Smooth muscle cell (in vitro differentiated cells): Measurements from ENCODE around the gene ABCC11. TPM values are rescaled to one million over a fixed set of nuclear protein-coding genes. Genes with fewer than 3 reads are reported as not detected.

Experiments
- DNase-seq: peaks from one replicate; lab custom pipeline; 2025; ENCODE audit not compliant: unreplicated experiment; lab: John Stamatoyannopoulos, UW
- H2AFZ ChIP-seq: fragments of 200-600 bp; sonication (generic); 2 replicates; pipeline ENCODE4 v1.6.0; 2016; ENCODE audit warnings: antibody characterized with exemption, low read depth, mild to moderate bottlenecking
- H3F3A ChIP-seq: fragments of 200-600 bp; sonication (generic); 2 replicates; pipeline ENCODE4 v1.6.0; 2017; ENCODE audit warnings: antibody characterized with exemption, low read depth
- H3K27ac ChIP-seq: fragments of 200-600 bp; sonication (generic); 2 replicates; pipeline ENCODE4 v1.5.1; 2016; ENCODE audit warnings: low read depth, mild to moderate bottlenecking
- H3K27me3 ChIP-seq: fragments of 200-600 bp; sonication (generic); 2 replicates; pipeline ENCODE4 v1.6.1; 2016; ENCODE audit warnings: low read depth, mild to moderate bottlenecking
- H3K36me3 ChIP-seq: fragments of 200-600 bp; sonication (generic); 2 replicates; pipeline ENCODE4 v1.5.1; 2016; ENCODE audit warnings: low read depth
- H3K4me1 ChIP-seq: fragments of 200-600 bp; sonication (generic); 2 replicates; pipeline ENCODE4 v1.5.1; 2016; ENCODE audit warnings: low read depth
- H3K4me2 ChIP-seq: fragments of 200-600 bp; sonication (generic); 2 replicates; pipeline ENCODE4 v1.6.0; 2016; ENCODE audit warnings: mild to moderate bottlenecking
- H3K4me3 ChIP-seq: fragments of 200-600 bp; sonication (generic); 2 replicates; pipeline ENCODE4 v1.5.1; 2016; ENCODE audit warnings: mild to moderate bottlenecking
- H3K79me2 ChIP-seq: fragments of 200-600 bp; sonication (generic); 2 replicates; pipeline ENCODE4 v1.6.0; 2016; ENCODE audit warnings: low read depth, mild to moderate bottlenecking
- H3K9ac ChIP-seq: fragments of 200-600 bp; sonication (generic); 2 replicates; pipeline ENCODE4 v1.6.0; 2016; ENCODE audit warnings: low read depth
- H3K9me3 ChIP-seq: fragments of 200-600 bp; sonication (generic); replicated peaks from 2 replicates; pipeline ENCODE4 v1.5.1; 2016; ENCODE audit warnings: low read depth
- H4K20me1 ChIP-seq: fragments of 200-600 bp; sonication (generic); 2 replicates; pipeline ENCODE4 v1.6.0; 2016; ENCODE audit warnings: low read depth
- WGBS: methylation state at CpG from one replicate; pipeline ENCODE4 v1.1.7; 2016; ENCODE audit warnings: low lambda C conversion rate; 5-methylcytosine and 5-hydroxymethylcytosine counted together
- polyA plus RNA-seq: library from polyadenylated mRNA; unstranded; fragments of >200 nt; fragmentation: Nextera tagmentation; extraction: Ambion mirVana; gene quantifications from 2 replicates; pipeline ENCODE4 v1.2.1, GENCODE V29; 2016
- total RNA-seq: library from RNA; depleted of rRNA; stranded (reverse); fragments of >200 nt; gene quantifications from 2 replicates; pipeline ENCODE4 v1.2.3, GENCODE V29; 2014
- TF ChIP-seq, protein P1 (sequence below): fragments of 200-600 bp; sonication (generic); IDR thresholded peaks from 2 replicates; pipeline ENCODE4 v1.5.1; 2017; ENCODE audit warnings: borderline replicate concordance, mild to moderate bottlenecking, antibody characterized with exemption; ENCODE audit not compliant: insufficient read depth, poor library complexity, severe bottlenecking

Gene ABCC11
- total and polyA plus RNA-seq, 2 experiments from 2014 or later, result not detected

DNA sequence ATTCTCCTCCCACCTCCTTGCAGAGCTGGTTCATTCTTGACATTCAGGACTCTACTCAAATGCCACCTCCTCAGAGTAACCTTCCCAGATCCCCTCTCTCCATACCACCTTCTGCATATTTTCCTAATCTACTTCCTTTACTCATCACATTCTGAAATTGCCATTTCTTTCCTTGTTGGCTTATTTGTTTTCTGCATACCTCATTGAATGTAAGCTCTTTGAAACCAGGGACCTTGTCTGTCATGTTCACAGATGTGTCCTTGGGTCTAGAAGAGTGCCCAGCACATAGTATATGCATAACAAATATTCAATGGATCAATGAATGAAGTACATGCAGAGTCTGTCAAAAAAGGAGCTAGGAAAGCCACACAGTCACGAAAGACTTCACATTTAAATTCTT is 11.1 kb downstream of the ABCC11 start:
- H3K4me1 ChIP-seq, result no peaks in the 10 kb centered on the region
- H3K79me2 ChIP-seq, result no peaks in the 10 kb centered on the region
- DNase-seq, result no peak
- H3K9ac ChIP-seq, result no peak overlapping the region
- H3K9me3 ChIP-seq, result no peaks in the 10 kb centered on the region
- no peak overlapping the region for H3K27ac ChIP-seq
- H3F3A ChIP-seq, result no peaks in the 10 kb centered on the region
- H3K4me3 ChIP-seq, result no peak overlapping the region
- TF ChIP-seq, protein P1, sequence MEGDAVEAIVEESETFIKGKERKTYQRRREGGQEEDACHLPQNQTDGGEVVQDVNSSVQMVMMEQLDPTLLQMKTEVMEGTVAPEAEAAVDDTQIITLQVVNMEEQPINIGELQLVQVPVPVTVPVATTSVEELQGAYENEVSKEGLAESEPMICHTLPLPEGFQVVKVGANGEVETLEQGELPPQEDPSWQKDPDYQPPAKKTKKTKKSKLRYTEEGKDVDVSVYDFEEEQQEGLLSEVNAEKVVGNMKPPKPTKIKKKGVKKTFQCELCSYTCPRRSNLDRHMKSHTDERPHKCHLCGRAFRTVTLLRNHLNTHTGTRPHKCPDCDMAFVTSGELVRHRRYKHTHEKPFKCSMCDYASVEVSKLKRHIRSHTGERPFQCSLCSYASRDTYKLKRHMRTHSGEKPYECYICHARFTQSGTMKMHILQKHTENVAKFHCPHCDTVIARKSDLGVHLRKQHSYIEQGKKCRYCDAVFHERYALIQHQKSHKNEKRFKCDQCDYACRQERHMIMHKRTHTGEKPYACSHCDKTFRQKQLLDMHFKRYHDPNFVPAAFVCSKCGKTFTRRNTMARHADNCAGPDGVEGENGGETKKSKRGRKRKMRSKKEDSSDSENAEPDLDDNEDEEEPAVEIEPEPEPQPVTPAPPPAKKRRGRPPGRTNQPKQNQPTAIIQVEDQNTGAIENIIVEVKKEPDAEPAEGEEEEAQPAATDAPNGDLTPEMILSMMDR, result no peak
- no peak overlapping the region for H2AFZ ChIP-seq
- H3K4me2 ChIP-seq, result no peak overlapping the region
- no peaks in the 10 kb centered on the region for H4K20me1 ChIP-seq
- H3K36me3 ChIP-seq, result no peaks in the 10 kb centered on the region
- 73% methylated on average over 1 of the region's 1 CpG for WGBS
- H3K27me3 ChIP-seq, result no peaks in the 10 kb centered on the region

DNA sequence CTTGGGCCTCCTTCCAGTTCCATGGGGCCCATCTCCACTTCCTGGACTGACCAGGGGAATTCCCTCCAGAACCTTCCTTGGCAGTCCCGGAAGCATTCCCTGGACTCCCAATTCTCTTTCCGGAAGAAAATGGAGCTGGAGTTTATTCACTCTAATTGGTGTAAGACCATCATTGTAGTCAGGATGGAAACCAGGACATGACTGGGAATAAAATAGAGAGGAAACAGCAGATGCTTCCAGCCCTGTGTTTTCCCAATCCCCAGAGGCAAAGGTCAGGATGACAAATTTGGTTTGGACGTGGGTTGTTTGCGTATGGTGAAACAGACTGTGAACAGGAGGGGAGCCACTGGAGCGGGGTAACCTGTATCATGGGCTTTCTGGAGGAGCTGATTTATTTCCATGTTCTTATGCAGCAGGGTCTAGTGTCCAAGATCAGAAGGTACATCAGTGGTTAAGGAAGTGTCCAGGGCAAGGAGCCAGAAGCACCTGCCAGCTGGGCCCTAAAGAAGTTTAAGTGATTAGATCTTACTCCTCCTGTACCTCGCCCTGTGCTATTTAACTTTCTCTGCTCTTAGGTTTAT is 11.7 kb downstream of the ABCC11 start:
- no peaks in the 10 kb centered on the region for H3K9me3 ChIP-seq
- H3K4me2 ChIP-seq, result no peak overlapping the region
- DNase-seq, result no peak
- no peaks in the 10 kb centered on the region for H4K20me1 ChIP-seq
- no peaks in the 10 kb centered on the region for H3K79me2 ChIP-seq
- H3K9ac ChIP-seq, result no peak overlapping the region
- H3K4me3 ChIP-seq, result no peak overlapping the region
- H3K36me3 ChIP-seq, result no peaks in the 10 kb centered on the region
- H3K4me1 ChIP-seq, result no peaks in the 10 kb centered on the region
- WGBS, result 90% methylated on average over 6 of the region's 6 CpGs
- no peak overlapping the region for H3K27ac ChIP-seq
- H3F3A ChIP-seq, result no peaks in the 10 kb centered on the region
- H2AFZ ChIP-seq, result no peak overlapping the region
- TF ChIP-seq, protein P1, result no peak
- no peaks in the 10 kb centered on the region for H3K27me3 ChIP-seq

DNA sequence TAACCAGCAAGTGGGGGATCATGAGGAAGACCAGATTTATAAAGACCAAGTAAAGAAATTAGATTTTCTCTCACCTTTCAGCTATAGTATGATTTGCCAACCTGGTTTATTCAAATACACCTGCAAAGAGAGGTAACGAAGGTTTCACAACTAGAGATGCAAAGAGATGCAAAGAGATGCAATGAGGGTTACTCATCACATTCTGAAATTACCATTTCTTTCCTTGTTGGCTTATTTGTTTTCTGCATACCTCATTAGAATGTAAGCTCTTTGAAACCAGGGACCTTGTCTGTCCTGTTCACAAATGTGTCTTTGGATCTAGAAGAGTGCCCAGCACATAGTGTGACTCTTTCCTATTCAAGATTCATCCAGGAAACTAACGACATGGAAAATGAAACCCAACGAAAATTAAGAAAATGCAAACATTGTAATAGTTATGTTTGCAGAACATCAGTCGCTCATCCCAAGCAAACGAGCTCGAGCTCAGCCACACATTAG is 12.2 kb downstream of the ABCC11 start:
- no peak for DNase-seq
- Histone ChIP-seq H3K4me1 (no peaks in the 10 kb centered on the region), H3K9ac (no peak overlapping the region), H3K36me3 (no peaks in the 10 kb centered on the region), H2AFZ (no peak overlapping the region), H3F3A (no peaks in the 10 kb centered on the region), H3K27ac (no peak overlapping the region), H3K27me3 (no peaks in the 10 kb centered on the region), H3K4me3 (no peak overlapping the region), H4K20me1 (no peaks in the 10 kb centered on the region), H3K4me2 (no peak overlapping the region), H3K79me2 (no peaks in the 10 kb centered on the region), H3K9me3 (no peaks in the 10 kb centered on the region)
- TF ChIP-seq, protein P1, result no peak
- WGBS, result 84% methylated on average over 6 of the region's 6 CpGs

DNA sequence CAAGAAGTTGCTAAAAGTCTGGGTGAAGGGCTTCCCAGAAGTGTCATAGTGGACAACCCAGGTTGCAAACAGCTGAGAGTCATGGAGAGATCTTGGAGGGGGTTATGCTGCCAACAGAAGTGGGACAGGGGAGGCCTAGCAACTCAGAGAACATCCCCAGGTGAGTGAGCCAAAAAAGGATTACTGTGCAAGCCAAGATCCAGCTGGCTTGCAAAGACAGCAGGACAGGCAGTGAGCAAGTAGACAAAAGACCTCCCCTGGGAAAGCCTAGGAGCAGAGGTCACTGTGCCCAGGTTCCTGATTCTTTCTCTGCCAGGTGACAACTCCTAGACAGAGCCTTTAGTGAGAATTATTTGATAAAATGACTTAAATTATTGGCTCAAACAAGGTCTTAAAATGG is 12.7 kb downstream of the ABCC11 start:
- Histone ChIP-seq H3K4me2 (no peak overlapping the region), H3K79me2 (no peaks in the 10 kb centered on the region), H3K4me1 (no peaks in the 10 kb centered on the region), H3K27me3 (no peaks in the 10 kb centered on the region), H3K4me3 (no peak overlapping the region), H3F3A (no peaks in the 10 kb centered on the region), H3K36me3 (no peaks in the 10 kb centered on the region), H3K9me3 (no peaks in the 10 kb centered on the region), H3K9ac (no peak overlapping the region), H2AFZ (no peak overlapping the region), H3K27ac (no peak overlapping the region), H4K20me1 (no peaks in the 10 kb centered on the region)
- DNase-seq, result no peak
- TF ChIP-seq, protein P1, result no peak
